Naive thymus-derived CD4-positive, alpha-beta T cell (primary cell): ENCODE results near the gene COL1A2. TPM values are rescaled to one million over a fixed set of nuclear protein-coding genes. Genes with fewer than 3 reads are reported as not detected.

Experiments
- ATAC-seq: fragments of 150-1000 bp; cut with Tn5 transposase; 2 replicates; pipeline ENCODE4 v1.10.0; 2021; ENCODE audit warnings: mild to moderate bottlenecking, moderate library complexity
- CTCF ChIA-PET: fragments of 350-600 bp; sonication (Branson Sonifier 250); formaldehyde crosslinking; loops from one replicate; lab custom pipeline; 2021; ENCODE audit warnings: antibody characterized with exemption; lab: Charles Lee
- POLR2A ChIA-PET: fragments of 350-600 bp; sonication (Branson Sonifier 250); formaldehyde crosslinking; loops from one replicate; lab custom pipeline; 2021; ENCODE audit warnings: antibody characterized with exemption, inconsistent platforms; lab: Charles Lee
- DNase-seq, 9 donors: peaks; one replicate each; pipeline versions ENCODE4 v3.0.0 to v3.0.0-alpha.2; 2020 to 2022; ENCODE audit warnings: mixed read lengths in 1 of 9
- H3K27ac ChIP-seq: one replicate; pipeline ENCODE4 v1.7.0; 2013; ENCODE audit warnings: mild to moderate bottlenecking, low read depth, low read length, moderate library complexity
- H3K27me3 ChIP-seq, 2 donors: one replicate each; pipeline ENCODE4 v1.7.0; 2013; ENCODE audit warnings: low read length in 2 of 2, mild to moderate bottlenecking in 2 of 2, moderate library complexity in 2 of 2; ENCODE audit not compliant: control insufficient read depth in 2 of 2, insufficient read depth in 2 of 2
- H3K36me3 ChIP-seq, 3 experiments: 1 replicate in 2 of 3; 2 replicates in 1 of 3; pipeline ENCODE4 v1.7.0; 2013; ENCODE audit warnings: low read length in 3 of 3, mild to moderate bottlenecking in 3 of 3, moderate library complexity in 1 of 3; ENCODE audit not compliant: insufficient read depth in 3 of 3, control insufficient read depth in 2 of 3
- H3K4me1 ChIP-seq, 2 donors: one replicate each; pipeline ENCODE4 v1.7.0; 2013; ENCODE audit warnings: low read length in 2 of 2, mild to moderate bottlenecking in 2 of 2, moderate library complexity in 1 of 2; ENCODE audit not compliant: control insufficient read depth in 2 of 2, insufficient read depth in 2 of 2
- H3K4me3 ChIP-seq: 2 replicates; pipeline ENCODE4 v1.7.0; 2013; ENCODE audit warnings: mild to moderate bottlenecking, low read length
- H3K9me3 ChIP-seq, 3 experiments: 1 replicate in 2 of 3; 2 replicates in 1 of 3; pipeline ENCODE4 v1.7.0; 2013; ENCODE audit warnings: low read length in 3 of 3; ENCODE audit not compliant: control insufficient read depth in 2 of 3
- H3K27ac Mint-ChIP-seq, 9 donors: one replicate each; pipeline ENCODE4 v1.8.0; 2020 to 2022; ENCODE audit warnings: mixed read lengths in 9 of 9, mild to moderate bottlenecking in 8 of 9, moderate library complexity in 5 of 9, inconsistent platforms in 2 of 9
- H3K27me3 Mint-ChIP-seq, 5 donors: one replicate each; pipeline ENCODE4 v1.8.0; 2021 to 2022; ENCODE audit warnings: mixed read lengths in 5 of 5, mild to moderate bottlenecking in 1 of 5
- H3K36me3 Mint-ChIP-seq, 5 donors: one replicate each; pipeline ENCODE4 v1.8.0; 2020 to 2022; ENCODE audit warnings: mixed read lengths in 5 of 5, mild to moderate bottlenecking in 3 of 5, inconsistent platforms in 1 of 5
- H3K4me1 Mint-ChIP-seq, 7 donors: one replicate each; pipeline ENCODE4 v1.8.0; 2020 to 2022; ENCODE audit warnings: mixed read lengths in 7 of 7, mild to moderate bottlenecking in 3 of 7, inconsistent platforms in 1 of 7
- H3K4me3 Mint-ChIP-seq, 10 donors: one replicate each; pipeline ENCODE4 v1.8.0; 2020 to 2022; ENCODE audit warnings: mild to moderate bottlenecking in 10 of 10, mixed read lengths in 10 of 10, moderate library complexity in 6 of 10, inconsistent platforms in 2 of 10
- H3K9me3 Mint-ChIP-seq, 11 donors: one replicate each; pipeline ENCODE4 v1.8.0; 2020 to 2022; ENCODE audit warnings: mixed read lengths in 11 of 11, mild to moderate bottlenecking in 4 of 11, inconsistent platforms in 1 of 11, moderate library complexity in 1 of 11
- intact Hi-C, 2 donors: fragments of 100-400 bp; cut with micrococcal nuclease; formaldehyde crosslinking; loops; one replicate each; pipeline ENCODE4 v1.15.1; 2023
- polyA plus RNA-seq, 2 donors: library from polyadenylated mRNA; unstranded; fragments of 300-500 nt; fragmentation: Illumina TruSeq; gene quantifications; one replicate each; pipeline ENCODE4 v1.2.3, GENCODE V29; 2021
- total RNA-seq, 6 experiments: library from RNA in 5 of 6; stranded (reverse) in 5 of 6; gene quantifications; 1 replicate in 5 of 6; 2 replicates in 1 of 6; pipeline ENCODE4 v1.2.3 and lab custom pipeline; 2021 to 2026

The COL1A2 gene
- total and polyA plus RNA-seq, 7 experiments from 2014 or later = 0.32 to 5.7 (median 0.41) TPM; not detected in 4

DNA sequence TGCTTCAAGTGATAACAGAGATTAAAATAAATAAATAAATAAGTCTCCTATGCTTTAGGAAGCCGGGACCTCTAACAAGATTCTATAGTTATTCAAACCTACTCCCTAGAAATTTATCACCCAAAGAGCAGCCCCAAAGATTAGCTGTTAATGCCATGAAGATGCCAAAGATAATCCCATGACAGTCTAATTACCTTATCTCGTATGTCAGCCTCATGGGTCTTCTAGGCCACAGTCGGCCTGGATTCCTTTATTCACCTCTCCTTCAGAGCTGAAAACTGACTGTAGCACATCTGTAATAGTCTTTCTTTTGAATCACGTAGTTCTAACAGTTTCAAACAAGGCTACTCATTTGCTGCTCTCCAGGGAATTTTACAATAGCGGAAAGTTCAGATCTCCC, 24.2 kb downstream of the COL1A2 start:
- H3K27ac ChIP-seq = no peak overlapping the region
- H3K36me3 ChIP-seq = no peaks in the 10 kb centered on the region
- H3K9me3 Mint-ChIP-seq = no peaks in the 10 kb centered on the region
- peaks cover 0 to 12% (median 8%) of the 10 kb centered on the region in 5 donors for H3K27me3 Mint-ChIP-seq
- intact Hi-C loops = no loop called here
- ATAC-seq = no peak
- H3K4me3 Mint-ChIP-seq = no peak overlapping the region
- H3K27ac Mint-ChIP-seq = no peak overlapping the region
- H3K27me3 ChIP-seq = no peaks in the 10 kb centered on the region
- H3K4me1 ChIP-seq = no peaks in the 10 kb centered on the region
- no peak overlapping the region for H3K4me3 ChIP-seq
- ChIA-PET CTCF (no interaction called here), POLR2A (no interaction called here)
- no peak for DNase-seq
- no peaks in the 10 kb centered on the region for H3K36me3 Mint-ChIP-seq
- peaks cover 0 to 4% (median 0%) of the 10 kb centered on the region in 7 donors for H3K4me1 Mint-ChIP-seq
- no peaks in the 10 kb centered on the region for H3K9me3 ChIP-seq

DNA sequence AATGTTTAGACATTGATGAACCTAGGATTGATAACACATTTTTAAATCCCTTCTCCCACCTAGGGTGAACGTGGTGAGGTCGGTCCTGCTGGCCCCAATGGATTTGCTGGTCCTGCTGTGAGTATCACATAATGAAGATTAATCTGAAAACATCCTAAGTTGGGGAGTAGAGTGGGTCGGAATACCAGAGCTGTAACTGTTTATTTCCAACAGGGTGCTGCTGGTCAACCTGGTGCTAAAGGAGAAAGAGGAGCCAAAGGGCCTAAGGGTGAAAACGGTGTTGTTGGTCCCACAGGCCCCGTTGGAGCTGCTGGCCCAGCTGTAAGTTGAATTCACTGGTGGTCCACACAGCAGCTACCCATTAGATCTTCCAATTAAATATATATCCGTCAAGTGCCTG, 25.6 kb downstream of the COL1A2 start:
- H3K36me3 ChIP-seq = no peaks in the 10 kb centered on the region
- DNase-seq (no peak), ATAC-seq (no peak)
- CTCF ChIA-PET = no interaction called here
- no peaks in the 10 kb centered on the region for H3K4me1 ChIP-seq
- intact Hi-C loops = no loop called here
- Mint-ChIP-seq H3K27me3 (peaks cover 0 to 17% (median 12%) of the 10 kb centered on the region in 5 donors), H3K27ac (no peak overlapping the region), H3K4me3 (no peak overlapping the region), H3K36me3 (no peaks in the 10 kb centered on the region), H3K4me1 (peaks cover 0 to 4% (median 0%) of the 10 kb centered on the region in 7 donors), H3K9me3 (no peaks in the 10 kb centered on the region)
- no peak overlapping the region for H3K27ac ChIP-seq
- H3K4me3 ChIP-seq = no peak overlapping the region
- POLR2A ChIA-PET = no interaction called here
- no peaks in the 10 kb centered on the region for H3K27me3 ChIP-seq
- no peaks in the 10 kb centered on the region for H3K9me3 ChIP-seq

DNA sequence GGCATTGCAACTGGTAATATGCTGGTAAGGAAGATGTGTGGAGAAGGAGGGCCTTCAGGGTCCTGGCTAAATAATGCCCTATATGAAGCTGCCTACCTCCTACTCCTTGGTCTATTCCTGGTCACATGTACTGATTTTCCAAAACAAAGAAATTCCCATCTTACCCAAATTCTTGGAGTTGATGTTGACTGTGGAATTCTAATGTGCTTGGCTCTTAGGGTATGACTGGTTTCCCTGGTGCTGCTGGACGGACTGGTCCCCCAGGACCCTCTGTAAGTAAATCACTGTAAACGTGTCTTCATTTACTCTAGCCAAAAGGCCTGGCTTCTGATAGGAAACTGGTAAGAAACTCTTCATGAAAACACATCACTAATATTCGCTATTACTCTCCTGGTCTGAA, 27.0 kb downstream of the COL1A2 start:
- peaks cover 0 to 18% (median 12%) of the 10 kb centered on the region in 5 donors for H3K27me3 Mint-ChIP-seq
- Histone ChIP-seq H3K36me3 (no peaks in the 10 kb centered on the region), H3K9me3 (no peaks in the 10 kb centered on the region), H3K27ac (no peak overlapping the region), H3K27me3 (no peaks in the 10 kb centered on the region), H3K4me1 (no peaks in the 10 kb centered on the region), H3K4me3 (no peak overlapping the region)
- no peaks in the 10 kb centered on the region for H3K9me3 Mint-ChIP-seq
- peaks cover 0 to 4% (median 0%) of the 10 kb centered on the region in 7 donors for H3K4me1 Mint-ChIP-seq
- CTCF ChIA-PET = no interaction called here
- no peak overlapping the region for H3K27ac Mint-ChIP-seq
- DNase-seq (no peak), ATAC-seq (no peak)
- no peak overlapping the region for H3K4me3 Mint-ChIP-seq
- H3K36me3 Mint-ChIP-seq = no peaks in the 10 kb centered on the region
- intact Hi-C loops = no loop called here
- POLR2A ChIA-PET = no interaction called here

DNA sequence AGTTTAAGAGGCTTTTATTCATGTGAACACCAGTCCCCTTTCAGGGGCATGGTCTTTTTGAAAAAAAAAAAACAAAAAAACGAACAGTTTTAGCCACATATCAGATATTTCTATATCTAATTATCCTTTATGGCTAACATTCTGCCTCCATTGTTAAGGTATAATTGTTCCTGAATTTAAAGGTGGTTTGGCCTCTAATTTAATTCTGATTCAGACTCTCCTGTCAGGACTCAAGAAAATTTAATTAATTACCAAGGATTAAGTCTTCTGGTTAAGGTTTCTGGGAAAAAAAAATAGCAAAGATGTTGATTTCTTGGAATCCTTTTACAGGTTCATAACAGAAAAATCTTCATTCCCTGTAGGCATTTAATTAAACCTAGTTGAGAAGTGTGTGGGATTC, 27.4 kb downstream of the COL1A2 start:
- POLR2A ChIA-PET = no interaction called here
- ATAC-seq (no peak), DNase-seq (no peak)
- no peaks in the 10 kb centered on the region for H3K36me3 ChIP-seq
- H3K4me1 Mint-ChIP-seq = peaks cover 0 to 4% (median 0%) of the 10 kb centered on the region in 7 donors
- H3K36me3 Mint-ChIP-seq = no peaks in the 10 kb centered on the region
- no peak overlapping the region for H3K27ac Mint-ChIP-seq
- H3K27me3 Mint-ChIP-seq = peaks cover 0 to 18% (median 12%) of the 10 kb centered on the region in 5 donors
- H3K4me3 ChIP-seq = no peak overlapping the region
- intact Hi-C loops = no loop called here
- H3K27ac ChIP-seq = no peak overlapping the region
- no peaks in the 10 kb centered on the region for H3K27me3 ChIP-seq
- no peak overlapping the region for H3K4me3 Mint-ChIP-seq
- no peaks in the 10 kb centered on the region for H3K4me1 ChIP-seq
- no peaks in the 10 kb centered on the region for H3K9me3 Mint-ChIP-seq
- CTCF ChIA-PET = no interaction called here
- H3K9me3 ChIP-seq = no peaks in the 10 kb centered on the region

DNA sequence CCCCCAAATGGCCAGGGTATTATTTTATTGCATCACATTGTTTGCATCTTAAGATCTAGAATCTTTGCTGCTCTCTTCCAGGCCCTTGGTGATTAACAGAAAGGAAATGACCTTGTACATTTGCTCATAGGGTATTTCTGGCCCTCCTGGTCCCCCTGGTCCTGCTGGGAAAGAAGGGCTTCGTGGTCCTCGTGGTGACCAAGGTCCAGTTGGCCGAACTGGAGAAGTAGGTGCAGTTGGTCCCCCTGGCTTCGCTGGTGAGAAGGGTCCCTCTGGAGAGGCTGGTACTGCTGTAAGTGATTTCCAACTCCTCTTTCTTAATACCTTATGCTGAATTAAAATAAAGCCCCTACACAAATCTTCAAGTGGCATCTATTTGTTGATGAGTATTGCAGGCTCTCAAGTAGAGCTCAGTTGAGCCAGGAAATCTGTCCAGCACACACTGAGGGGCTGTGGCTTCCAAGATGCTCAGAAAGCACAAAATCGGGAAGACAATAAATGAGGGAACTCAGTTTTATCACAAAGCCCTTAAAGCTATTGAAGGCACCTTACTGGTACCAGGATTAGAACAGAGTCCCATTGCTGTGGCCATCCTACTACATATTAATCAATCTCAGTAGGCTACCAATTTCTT, 28.2 kb downstream of the COL1A2 start:
- no peaks in the 10 kb centered on the region for H3K4me1 Mint-ChIP-seq
- Histone ChIP-seq H3K36me3 (no peaks in the 10 kb centered on the region), H3K27me3 (no peaks in the 10 kb centered on the region), H3K27ac (no peak overlapping the region), H3K9me3 (no peaks in the 10 kb centered on the region), H3K4me1 (no peaks in the 10 kb centered on the region), H3K4me3 (no peak overlapping the region)
- DNase-seq = no peak
- H3K36me3 Mint-ChIP-seq = no peaks in the 10 kb centered on the region
- CTCF ChIA-PET = no interaction called here
- no peak overlapping the region for H3K27ac Mint-ChIP-seq
- no peak for ATAC-seq
- POLR2A ChIA-PET = no interaction called here
- H3K27me3 Mint-ChIP-seq = peaks cover 0 to 18% (median 12%) of the 10 kb centered on the region in 5 donors
- H3K4me3 Mint-ChIP-seq = no peak overlapping the region
- no peaks in the 10 kb centered on the region for H3K9me3 Mint-ChIP-seq
- intact Hi-C loops = no loop called here

DNA sequence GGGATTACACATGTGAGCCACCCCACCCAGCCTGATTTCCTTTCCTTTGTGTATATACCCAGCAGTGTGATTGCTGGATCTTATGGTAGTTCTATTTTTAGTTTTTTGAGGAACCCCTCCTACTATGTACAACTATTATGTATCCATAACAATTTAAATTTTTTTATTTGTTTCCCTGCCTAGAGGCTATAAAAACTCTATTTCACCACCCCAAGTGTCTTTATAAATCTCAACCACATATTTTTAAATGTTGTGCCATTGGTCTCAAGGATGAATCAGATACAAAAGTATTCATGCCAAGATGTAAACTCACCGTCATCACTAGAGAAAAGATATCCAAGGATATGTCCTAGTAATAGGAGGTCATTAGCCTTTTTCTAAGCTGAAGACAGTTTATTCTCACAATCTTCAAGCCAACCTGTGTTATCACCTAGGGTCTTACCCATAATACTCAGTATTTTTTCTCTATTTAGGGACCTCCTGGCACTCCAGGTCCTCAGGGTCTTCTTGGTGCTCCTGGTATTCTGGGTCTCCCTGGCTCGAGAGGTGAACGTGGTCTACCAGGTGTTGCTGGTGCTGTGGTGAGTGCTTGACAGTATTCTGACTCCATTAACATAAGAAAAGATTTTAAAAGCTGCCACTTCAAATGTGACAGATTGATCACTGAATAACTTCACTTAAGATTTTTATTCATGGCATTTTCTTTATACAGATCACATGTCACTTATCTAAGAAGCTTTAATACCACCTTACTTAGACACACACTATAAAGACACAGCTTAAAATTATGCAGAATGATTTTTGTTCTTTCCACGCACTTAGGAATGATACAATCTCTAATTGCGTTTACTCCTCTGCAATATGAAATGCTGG, 29.4 kb downstream of the COL1A2 start:
- DNase-seq = no peak
- Histone ChIP-seq H3K36me3 (no peaks in the 10 kb centered on the region), H3K27me3 (no peaks in the 10 kb centered on the region), H3K27ac (no peak overlapping the region), H3K4me3 (no peak overlapping the region), H3K9me3 (no peaks in the 10 kb centered on the region), H3K4me1 (no peaks in the 10 kb centered on the region)
- ChIA-PET CTCF (no interaction called here), POLR2A (no interaction called here)
- H3K4me1 Mint-ChIP-seq = no peaks in the 10 kb centered on the region
- intact Hi-C loops = no loop called here
- no peak overlapping the region for H3K27ac Mint-ChIP-seq
- peaks cover 0 to 18% (median 12%) of the 10 kb centered on the region in 5 donors for H3K27me3 Mint-ChIP-seq
- ATAC-seq = no peak
- no peaks in the 10 kb centered on the region for H3K36me3 Mint-ChIP-seq
- no peaks in the 10 kb centered on the region for H3K9me3 Mint-ChIP-seq
- no peak overlapping the region for H3K4me3 Mint-ChIP-seq
